ENCODE data around the gene MKLN1.
"Not testable (repeated sequence)": the region's sequence is repeated elsewhere in the genome, so short reads cannot be mapped to it uniquely, and the experiment has no call there.

Gene MKLN1

GRCh38 chr7:131388126-131388525 is 60.5 kb downstream of the MKLN1 start:
- no peak for FAIRE-seq
- no peak for DNase-seq (ENCODE audit: insufficient read length, low spot score)

- DNase-seq (ENCODE audit: insufficient read length, low spot score): no peak
- FAIRE-seq: no peak
Observed at GRCh38 chr7:131390275-131390674, 62.6 kb downstream of the MKLN1 start.

- DNase-seq (ENCODE audit: insufficient read length, low spot score) (no peak), FAIRE-seq (no peak)
Observed at GRCh38 chr7:131391145-131391544, 63.5 kb downstream of the MKLN1 start.

- FAIRE-seq (no peak), DNase-seq (ENCODE audit: insufficient read length, low spot score) (no peak)
Observed at GRCh38 chr7:131400681-131401176, 73.1 kb downstream of the MKLN1 start.

GRCh38 chr7:131401194-131401593 is 73.5 kb downstream of the MKLN1 start:
- FAIRE-seq: no peak
- no peak for DNase-seq (ENCODE audit: insufficient read length, low spot score)

- FAIRE-seq: no peak
- DNase-seq (ENCODE audit: insufficient read length, low spot score): no peak
Observed at GRCh38 chr7:131403322-131403721, 75.6 kb downstream of the MKLN1 start.

- DNase-seq (ENCODE audit: insufficient read length, low spot score) (no peak), FAIRE-seq (no peak)
Observed at GRCh38 chr7:131404226-131404911, 76.7 kb downstream of the MKLN1 start.

- no peak for FAIRE-seq
- DNase-seq (ENCODE audit: insufficient read length, low spot score): no peak
Observed at GRCh38 chr7:131409129-131409766, 81.6 kb downstream of the MKLN1 start.

GRCh38 chr7:131412031-131412430 is 84.4 kb downstream of the MKLN1 start:
- FAIRE-seq (no peak), DNase-seq (ENCODE audit: insufficient read length, low spot score) (no peak)

- no peak for DNase-seq (ENCODE audit: insufficient read length, low spot score)
- FAIRE-seq: no peak
Observed at GRCh38 chr7:131413711-131414110, 86.0 kb downstream of the MKLN1 start.

GRCh38 chr7:131424219-131424822 is 96.6 kb downstream of the MKLN1 start:
- peak; percentile 38 for DNase-seq (ENCODE audit: insufficient read length, low spot score)
- FAIRE-seq: no peak

- no peak for DNase-seq (ENCODE audit: insufficient read length, low spot score)
Observed at GRCh38 chr7:131425992-131426391, 98.3 kb downstream of the MKLN1 start.

GRCh38 chr7:131430826-131431225 is 103.2 kb downstream of the MKLN1 start:
- not testable (repeated sequence) for DNase-seq (ENCODE audit: insufficient read length, low spot score); FAIRE-seq

More at GRCh38 chr7:131425992-131426391, 98.3 kb downstream of the MKLN1 start:
- FAIRE-seq: no peak

GRCh38 chr7:131431289-131431688 is 103.6 kb downstream of the MKLN1 start:
- FAIRE-seq: no peak

GRCh38 chr7:131431756-131432155 is 104.1 kb downstream of the MKLN1 start:
- DNase-seq (ENCODE audit: insufficient read length, low spot score): no peak
- FAIRE-seq: no peak

More at GRCh38 chr7:131431289-131431688, 103.6 kb downstream of the MKLN1 start:
- no peak for DNase-seq (ENCODE audit: insufficient read length, low spot score)

GRCh38 chr7:131436384-131436783 is 108.7 kb downstream of the MKLN1 start:
- DNase-seq (ENCODE audit: insufficient read length, low spot score) (no peak), FAIRE-seq (no peak)

- FAIRE-seq (no peak), DNase-seq (ENCODE audit: insufficient read length, low spot score) (no peak)
Observed at GRCh38 chr7:131438969-131439368, 111.3 kb downstream of the MKLN1 start.

GRCh38 chr7:131443496-131443895 is 115.8 kb downstream of the MKLN1 start:
- DNase-seq (ENCODE audit: insufficient read length, low spot score): no peak
- no peak for FAIRE-seq

GRCh38 chr7:131444683-131445082 is 117.0 kb downstream of the MKLN1 start:
- DNase-seq (ENCODE audit: insufficient read length, low spot score) (no peak), FAIRE-seq (no peak)

GRCh38 chr7:131449373-131449902 is 121.8 kb downstream of the MKLN1 start:
- FAIRE-seq: no peak

GRCh38 chr7:131454498-131454897 is 126.8 kb downstream of the MKLN1 start:
- FAIRE-seq: no peak
- no peak for DNase-seq (ENCODE audit: insufficient read length, low spot score)

More at GRCh38 chr7:131449373-131449902, 121.8 kb downstream of the MKLN1 start:
- DNase-seq (ENCODE audit: insufficient read length, low spot score): no peak
